ENCODE measurements around the gene RIN3.

Gene RIN3

GRCh38 chr14:92475451-92476187 lies 38.0 kb upstream of the RIN3 start:
- DNase-seq (ENCODE audit: low read depth): no peak
- TF ChIP-seq CTCF (IDR thresholded peaks at IDR 0.05; ENCODE audit: low read depth, low read length, missing control alignments): no peak
- H3K4me3 ChIP-seq (ENCODE audit: low read depth, low read length): no peak overlapping the region

GRCh38 chr14:92480856-92481255 lies 32.7 kb upstream of the RIN3 start:
- no peak for TF ChIP-seq CTCF (IDR thresholded peaks at IDR 0.05; ENCODE audit: low read depth, low read length, missing control alignments)

GRCh38 chr14:92481386-92481785 lies 32.2 kb upstream of the RIN3 start:
- H3K4me3 ChIP-seq (ENCODE audit: low read depth, low read length): no peak overlapping the region
- no peak for TF ChIP-seq CTCF (IDR thresholded peaks at IDR 0.05; ENCODE audit: low read depth, low read length, missing control alignments)

More at GRCh38 chr14:92480856-92481255, 32.7 kb upstream of the RIN3 start:
- H3K4me3 ChIP-seq (ENCODE audit: low read depth, low read length): no peak overlapping the region
- no peak for DNase-seq (ENCODE audit: low read depth)

GRCh38 chr14:92481811-92482555 lies 31.6 kb upstream of the RIN3 start:
- DNase-seq (ENCODE audit: low read depth): no peak
- no peak for TF ChIP-seq CTCF (IDR thresholded peaks at IDR 0.05; ENCODE audit: low read depth, low read length, missing control alignments)
- no peak overlapping the region for H3K4me3 ChIP-seq (ENCODE audit: low read depth, low read length)

More at GRCh38 chr14:92481386-92481785, 32.2 kb upstream of the RIN3 start:
- no peak for DNase-seq (ENCODE audit: low read depth)

- DNase-seq (ENCODE audit: low read depth): no peak
- no peak for TF ChIP-seq CTCF (IDR thresholded peaks at IDR 0.05; ENCODE audit: low read depth, low read length, missing control alignments)
- H3K4me3 ChIP-seq (ENCODE audit: low read depth, low read length): no peak overlapping the region
Observed at GRCh38 chr14:92482621-92483319, 30.8 kb upstream of the RIN3 start.

- DNase-seq (ENCODE audit: low read depth): no peak
- no peak for TF ChIP-seq CTCF (IDR thresholded peaks at IDR 0.05; ENCODE audit: low read depth, low read length, missing control alignments)
- no peak overlapping the region for H3K4me3 ChIP-seq (ENCODE audit: low read depth, low read length)
Observed at GRCh38 chr14:92484132-92484823, 29.3 kb upstream of the RIN3 start.
